Liver (tissue), 3 donors: Measurements from ENCODE around the gene GTF2IRD1.

Experiments used
- ATF3 ChIP-seq: IDR thresholded peaks from 2 replicates; pipeline ENCODE4 v1.6.1; 2016; ENCODE audit warnings: antibody characterized with exemption
- JUND ChIP-seq, 2 donors: IDR thresholded peaks; 2 replicates each; pipeline ENCODE4 v1.6.1; 2016; ENCODE audit warnings: antibody characterized with exemption in 2 of 2
- RAD21 ChIP-seq, 2 donors: IDR thresholded peaks; 2 replicates each; pipeline ENCODE4 v1.6.1; 2016; ENCODE audit warnings: antibody characterized with exemption in 2 of 2, mild to moderate bottlenecking in 2 of 2
- REST ChIP-seq: IDR thresholded peaks from 2 replicates; pipeline ENCODE4 v1.6.1; 2016; ENCODE audit warnings: antibody characterized with exemption, mild to moderate bottlenecking
- TAF1 ChIP-seq: conservative IDR thresholded peaks from 2 replicates; pipeline ENCODE4 v1.6.1; 2016; ENCODE audit warnings: antibody characterized with exemption, mild to moderate bottlenecking
- YY1 ChIP-seq: IDR thresholded peaks from 2 replicates; pipeline ENCODE4 v1.6.1; 2016; ENCODE audit warnings: antibody characterized with exemption, mild to moderate bottlenecking
- TF ChIP-seq, protein P1 (sequence below): fragments of 150-350 bp; IDR thresholded peaks from 2 replicates; pipeline ENCODE4 v1.5.1; 2017; ENCODE audit warnings: improper control_type of control experiment, low read depth, low read length; ENCODE audit not compliant: missing input control
- donor health status: healthy.
- donor health status: healthy.

- no peak for TF ChIP-seq JUND (IDR thresholded peaks at IDR 0.05)
- TF ChIP-seq, protein P1, sequence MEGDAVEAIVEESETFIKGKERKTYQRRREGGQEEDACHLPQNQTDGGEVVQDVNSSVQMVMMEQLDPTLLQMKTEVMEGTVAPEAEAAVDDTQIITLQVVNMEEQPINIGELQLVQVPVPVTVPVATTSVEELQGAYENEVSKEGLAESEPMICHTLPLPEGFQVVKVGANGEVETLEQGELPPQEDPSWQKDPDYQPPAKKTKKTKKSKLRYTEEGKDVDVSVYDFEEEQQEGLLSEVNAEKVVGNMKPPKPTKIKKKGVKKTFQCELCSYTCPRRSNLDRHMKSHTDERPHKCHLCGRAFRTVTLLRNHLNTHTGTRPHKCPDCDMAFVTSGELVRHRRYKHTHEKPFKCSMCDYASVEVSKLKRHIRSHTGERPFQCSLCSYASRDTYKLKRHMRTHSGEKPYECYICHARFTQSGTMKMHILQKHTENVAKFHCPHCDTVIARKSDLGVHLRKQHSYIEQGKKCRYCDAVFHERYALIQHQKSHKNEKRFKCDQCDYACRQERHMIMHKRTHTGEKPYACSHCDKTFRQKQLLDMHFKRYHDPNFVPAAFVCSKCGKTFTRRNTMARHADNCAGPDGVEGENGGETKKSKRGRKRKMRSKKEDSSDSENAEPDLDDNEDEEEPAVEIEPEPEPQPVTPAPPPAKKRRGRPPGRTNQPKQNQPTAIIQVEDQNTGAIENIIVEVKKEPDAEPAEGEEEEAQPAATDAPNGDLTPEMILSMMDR: no peak
- TF ChIP-seq TAF1: no peak
- no peak for TF ChIP-seq ATF3
- no peak for TF ChIP-seq YY1
- TF ChIP-seq REST: no peak
- TF ChIP-seq RAD21 (IDR thresholded peaks at IDR 0.05): no peak
Measured at GRCh38 chr7:74443543-74444247, 10.0 kb upstream of the GTF2IRD1 start.
